SK-N-SH (cell line): ENCODE results near the gene LSMEM2. TPM values are rescaled to one million over a fixed set of nuclear protein-coding genes. Genes with fewer than 3 reads are reported as not detected.

Source experiments
- CTCF ChIA-PET: fragments of 300-600, 350-600 bp; formaldehyde crosslinking; extraction: SDS; loops from one replicate; lab custom pipeline; 2021; lab: Yijun Ruan, JAX
- POLR2A ChIA-PET: fragments of 350-600 bp; sonication (Branson Sonifier 250); formaldehyde crosslinking; extraction: SDS; loops from one replicate; lab custom pipeline; 2020; ENCODE audit warnings: antibody characterized with exemption, inconsistent platforms; lab: Yijun Ruan, JAX
- DNase-seq: peaks from one replicate; pipeline ENCODE4 v3.0.0; 2012
- H2AFZ ChIP-seq: fragments of 200-600 bp; sonication (generic); 2 replicates; pipeline ENCODE4 v1.8.1; 2016; ENCODE audit warnings: antibody characterized with exemption, mild to moderate bottlenecking, low read depth
- H3F3A ChIP-seq: fragments of 200-600 bp; sonication (generic); replicated peaks from 2 replicates; pipeline ENCODE3; 2016; ENCODE audit warnings: antibody characterized with exemption, mild to moderate bottlenecking; ENCODE audit not compliant: insufficient read depth
- H3K27ac ChIP-seq, 2 experiments: fragments of 200-500 bp in 1 of 2; fragments of 200-600 bp in 1 of 2; sonication (Bioruptor generic) in 1 of 2; sonication (generic), shearing (Covaris generic) in 1 of 2; 2 replicates each; pipeline versions ENCODE4 v1.5.1 to v1.6.1; 2014 to 2016; ENCODE audit warnings: low read depth in 2 of 2, inconsistent platforms in 1 of 2, low read length in 1 of 2, mild to moderate bottlenecking in 1 of 2, mixed read lengths in 1 of 2
- H3K27me3 ChIP-seq: fragments of 200-600 bp; sonication (generic), shearing (Covaris generic); 2 replicates; pipeline ENCODE4 v1.6.1; 2016; ENCODE audit warnings: mixed run types; ENCODE audit not compliant: insufficient read depth
- H3K36me3 ChIP-seq, 2 experiments: fragments of 200-500 bp in 1 of 2; fragments of 200-600 bp in 1 of 2; sonication (Bioruptor generic) in 1 of 2; sonication (generic) in 1 of 2; replicated peaks in 1 of 2; 2 replicates each; pipeline versions ENCODE3 to v1.5.1; 2014 to 2016; ENCODE audit warnings: low read length in 1 of 2, mild to moderate bottlenecking in 1 of 2; ENCODE audit not compliant: insufficient read depth in 2 of 2, control insufficient read depth in 1 of 2
- H3K4me1 ChIP-seq, 2 experiments: fragments of 200-500 bp in 1 of 2; fragments of 200-600 bp in 1 of 2; sonication (Bioruptor generic) in 1 of 2; sonication (generic), shearing (Covaris generic) in 1 of 2; 2 replicates each; pipeline versions ENCODE4 v1.5.1 to v1.6.1; 2014 to 2016; ENCODE audit warnings: low read depth in 1 of 2, low read length in 1 of 2, mixed run types in 1 of 2; ENCODE audit not compliant: insufficient read depth in 2 of 2, control insufficient read depth in 1 of 2
- H3K4me2 ChIP-seq: fragments of 200-600 bp; sonication (generic), shearing (Covaris generic); 2 replicates; pipeline ENCODE4 v1.6.1; 2017; ENCODE audit warnings: mixed run types
- H3K4me3 ChIP-seq, 2 experiments: fragments of 200-500 bp in 1 of 2; fragments of 200-600 bp in 1 of 2; sonication (Bioruptor generic) in 1 of 2; sonication (generic), shearing (Covaris generic) in 1 of 2; 2 replicates each; pipeline versions ENCODE4 v1.5.1 to v1.8.1; 2014 to 2016; ENCODE audit warnings: low read depth in 2 of 2, inconsistent platforms in 1 of 2, low read length in 1 of 2, mild to moderate bottlenecking in 1 of 2, mixed read lengths in 1 of 2, moderate library complexity in 1 of 2
- H3K79me2 ChIP-seq: fragments of 200-600 bp; sonication (generic); 2 replicates; pipeline ENCODE4 v1.8.1; 2017; ENCODE audit warnings: mild to moderate bottlenecking; ENCODE audit not compliant: insufficient read depth
- H3K9ac ChIP-seq: fragments of 200-600 bp; sonication (generic); 2 replicates; pipeline ENCODE4 v1.6.1; 2017; ENCODE audit warnings: mixed run types
- H3K9me2 ChIP-seq: fragments of 200-600 bp; sonication (generic); 2 replicates; pipeline ENCODE4 v1.6.1; 2017; ENCODE audit warnings: mixed run types
- H3K9me3 ChIP-seq: fragments of 200-600 bp; sonication (generic); 2 replicates; pipeline ENCODE4 v1.6.1; 2017; ENCODE audit warnings: mixed run types, mild to moderate bottlenecking, moderate library complexity
- H4K20me1 ChIP-seq: fragments of 200-600 bp; sonication (generic); 2 replicates; pipeline ENCODE4 v1.6.1; 2017; ENCODE audit warnings: mild to moderate bottlenecking, mixed run types; ENCODE audit not compliant: insufficient read depth
- ELF1 ChIP-seq: IDR thresholded peaks from 2 replicates; pipeline ENCODE4 v1.4.0; 2012
- FOXJ3 ChIP-seq: sonication (generic); formaldehyde crosslinking; IDR thresholded peaks from 2 replicates; pipeline ENCODE4 v1.5.1; 2020; ENCODE audit warnings: mild to moderate bottlenecking, missing genetic modification reagents
- MXI1 ChIP-seq: IDR thresholded peaks from 2 replicates; pipeline ENCODE4 v1.6.1; 2012; ENCODE audit warnings: mild to moderate bottlenecking, low read depth, low read length, improper control_type of control experiment
- WGBS: methylation state at CpG from one replicate; pipeline ENCODE4 v1.1.6; 2017; ENCODE audit warnings: low lambda C conversion rate; 5-methylcytosine and 5-hydroxymethylcytosine counted together
- polyA plus RNA-seq, 3 experiments: library from polyadenylated mRNA; depleted of rRNA; stranded (reverse); fragments of >200 nt; gene quantifications; 2 replicates each; pipeline ENCODE4 v1.2.3, GENCODE V29; 2012
- TF ChIP-seq, protein P1 (sequence below): IDR thresholded peaks from 2 replicates; pipeline ENCODE4 v1.4.0; 2012; ENCODE audit warnings: low read depth, borderline replicate concordance
- TF ChIP-seq, protein P2 (sequence below): IDR thresholded peaks from 2 replicates; pipeline ENCODE4; 2012
- TF ChIP-seq, protein P3 (sequence below): IDR thresholded peaks from 2 replicates; pipeline ENCODE4 v1.4.0; 2012; ENCODE audit warnings: low read depth, borderline replicate concordance
- TF ChIP-seq, protein P4 (sequence below): fragments of 150-350 bp; IDR thresholded peaks from 2 replicates; pipeline ENCODE4 v1.6.1; 2016; ENCODE audit warnings: mild to moderate bottlenecking, low read depth, low read length
- TF ChIP-seq, protein P5 (sequence below): fragments of 200-600 bp; sonication (generic); IDR thresholded peaks from 2 replicates; pipeline ENCODE4 v1.6.1; 2017; ENCODE audit warnings: antibody characterized with exemption, mild to moderate bottlenecking, moderate library complexity

LSMEM2 gene
- polyA plus RNA-seq, 1 of the 3 experiments (the other 2 are of a cell fraction): 0.03 TPM

DNA sequence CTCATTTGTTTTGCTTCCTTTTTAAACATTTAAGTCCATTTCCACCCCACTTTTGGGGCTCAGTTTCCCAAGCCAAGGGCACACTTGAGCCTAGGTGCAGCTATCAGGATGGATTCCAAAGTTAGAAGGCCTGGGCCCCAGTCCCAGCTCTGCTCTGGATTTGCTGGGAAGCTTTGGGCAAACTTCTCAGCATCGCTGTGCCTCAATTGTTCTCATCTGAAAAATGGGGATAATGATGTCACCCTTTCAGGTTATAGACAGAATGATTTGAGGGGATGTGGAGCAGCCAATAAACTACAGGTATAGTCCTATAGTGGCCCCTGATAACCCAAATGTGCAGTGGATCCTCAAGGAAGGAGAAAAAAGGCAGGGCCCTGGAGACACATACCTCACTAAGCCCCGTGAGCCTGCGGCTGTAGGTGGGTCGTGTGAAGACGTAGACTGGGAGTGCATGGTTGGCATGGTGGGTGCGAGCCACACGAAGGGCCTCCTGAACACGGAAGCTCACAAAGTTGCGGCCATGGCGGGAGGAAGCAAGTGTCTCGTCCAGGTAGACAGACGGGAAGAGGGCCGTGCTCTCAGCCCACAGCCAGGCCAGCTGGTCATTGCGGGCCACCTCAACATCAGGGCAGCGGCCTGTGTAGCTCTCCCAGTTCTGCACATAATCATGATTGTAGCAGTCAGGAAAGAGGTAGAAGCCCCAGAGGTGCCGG is 40.5 kb downstream of the LSMEM2 start (continued):
- TF ChIP-seq, protein P1, sequence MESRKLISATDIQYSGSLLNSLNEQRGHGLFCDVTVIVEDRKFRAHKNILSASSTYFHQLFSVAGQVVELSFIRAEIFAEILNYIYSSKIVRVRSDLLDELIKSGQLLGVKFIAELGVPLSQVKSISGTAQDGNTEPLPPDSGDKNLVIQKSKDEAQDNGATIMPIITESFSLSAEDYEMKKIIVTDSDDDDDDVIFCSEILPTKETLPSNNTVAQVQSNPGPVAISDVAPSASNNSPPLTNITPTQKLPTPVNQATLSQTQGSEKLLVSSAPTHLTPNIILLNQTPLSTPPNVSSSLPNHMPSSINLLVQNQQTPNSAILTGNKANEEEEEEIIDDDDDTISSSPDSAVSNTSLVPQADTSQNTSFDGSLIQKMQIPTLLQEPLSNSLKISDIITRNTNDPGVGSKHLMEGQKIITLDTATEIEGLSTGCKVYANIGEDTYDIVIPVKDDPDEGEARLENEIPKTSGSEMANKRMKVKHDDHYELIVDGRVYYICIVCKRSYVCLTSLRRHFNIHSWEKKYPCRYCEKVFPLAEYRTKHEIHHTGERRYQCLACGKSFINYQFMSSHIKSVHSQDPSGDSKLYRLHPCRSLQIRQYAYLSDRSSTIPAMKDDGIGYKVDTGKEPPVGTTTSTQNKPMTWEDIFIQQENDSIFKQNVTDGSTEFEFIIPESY: no peak
- TF ChIP-seq, protein P2, sequence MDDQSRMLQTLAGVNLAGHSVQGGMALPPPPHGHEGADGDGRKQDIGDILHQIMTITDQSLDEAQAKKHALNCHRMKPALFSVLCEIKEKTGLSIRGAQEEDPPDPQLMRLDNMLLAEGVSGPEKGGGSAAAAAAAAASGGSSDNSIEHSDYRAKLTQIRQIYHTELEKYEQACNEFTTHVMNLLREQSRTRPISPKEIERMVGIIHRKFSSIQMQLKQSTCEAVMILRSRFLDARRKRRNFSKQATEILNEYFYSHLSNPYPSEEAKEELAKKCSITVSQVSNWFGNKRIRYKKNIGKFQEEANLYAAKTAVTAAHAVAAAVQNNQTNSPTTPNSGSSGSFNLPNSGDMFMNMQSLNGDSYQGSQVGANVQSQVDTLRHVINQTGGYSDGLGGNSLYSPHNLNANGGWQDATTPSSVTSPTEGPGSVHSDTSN: no peak
- TF ChIP-seq FOXJ3 (CRISPR knock-in tag) (no peak), MXI1 (no peak)
- TF ChIP-seq, protein P3, sequence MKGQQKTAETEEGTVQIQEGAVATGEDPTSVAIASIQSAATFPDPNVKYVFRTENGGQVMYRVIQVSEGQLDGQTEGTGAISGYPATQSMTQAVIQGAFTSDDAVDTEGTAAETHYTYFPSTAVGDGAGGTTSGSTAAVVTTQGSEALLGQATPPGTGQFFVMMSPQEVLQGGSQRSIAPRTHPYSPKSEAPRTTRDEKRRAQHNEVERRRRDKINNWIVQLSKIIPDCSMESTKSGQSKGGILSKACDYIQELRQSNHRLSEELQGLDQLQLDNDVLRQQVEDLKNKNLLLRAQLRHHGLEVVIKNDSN: no peak

DNA sequence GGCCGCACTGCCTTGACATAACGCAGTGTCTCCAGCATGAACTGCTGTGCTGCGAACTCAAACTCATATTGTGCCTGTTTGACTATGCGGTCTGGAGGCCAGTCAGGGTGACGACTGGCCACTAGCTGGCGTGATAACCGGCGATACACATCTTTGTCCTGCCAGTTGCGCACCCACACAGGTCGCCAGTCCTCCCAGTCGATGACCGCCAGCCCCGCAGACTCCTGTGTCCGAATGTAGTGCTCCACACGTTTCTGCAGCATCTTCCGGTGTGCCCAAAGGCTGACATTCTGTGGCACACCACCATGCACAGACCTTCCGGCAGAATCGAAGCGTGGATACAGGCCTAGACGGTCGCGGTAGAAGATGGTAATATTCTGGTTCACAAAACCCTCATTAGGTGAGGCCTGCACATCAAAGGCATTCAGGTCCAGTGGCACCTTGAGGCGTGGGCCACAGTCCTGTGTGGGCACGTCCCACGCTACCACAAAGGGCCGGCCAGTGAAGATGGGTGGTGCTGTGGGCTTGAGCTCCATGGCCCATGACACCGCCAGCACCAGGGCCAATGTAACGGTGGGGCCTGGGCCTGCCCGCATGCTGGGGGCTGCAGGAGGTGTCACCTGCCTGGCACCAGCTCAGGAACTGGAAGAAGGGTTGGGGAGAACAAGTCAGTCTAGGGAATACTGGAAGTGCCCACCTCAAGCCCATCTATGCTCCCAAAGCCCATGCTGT is 41.2 kb downstream of the LSMEM2 start:
- Histone ChIP-seq H3F3A (peaks cover 12% of the 10 kb centered on the region), H3K9me2 (no peaks in the 10 kb centered on the region), H3K4me1 (peaks cover 0 to 40% of the 10 kb centered on the region in 2 experiments; a peak in 2 of 4 replicates), H3K27ac (peak overlapping the region; percentile 92 to 94), H3K36me3 (peaks cover 15 to 37% of the 10 kb centered on the region in 2 experiments), H3K27me3 (no peaks in the 10 kb centered on the region), H3K79me2 (peaks cover 39% of the 10 kb centered on the region), H4K20me1 (no peaks in the 10 kb centered on the region), H3K4me2 (peak overlapping the region; percentile 80), H3K4me3 (peak overlapping the region; percentile 92 to 94), H3K9me3 (no peaks in the 10 kb centered on the region), H3K9ac (peak overlapping the region; percentile 93), H2AFZ (no peak overlapping the region)
- ChIA-PET POLR2A (interaction anchor here (0.6 to 1.8 kb wide), 2 partner anchors 14 to 17 kb away, joined by 3 to 5 read pairs; no protein-coding TSS in a partner anchor), CTCF (interaction anchor here (0.7 to 6.0 kb wide), 8 partner anchors 8 to 223 kb away, joined by 3 to 60 read pairs (median 6); partner anchors contain the start of genes HYAL1, HYAL3, IFRD2 and NAA80)
- WGBS: 74% methylated on average over 22 of the region's 29 CpGs
- DNase-seq: no peak
- no peak for TF ChIP-seq ELF1
- TF ChIP-seq, protein P4, sequence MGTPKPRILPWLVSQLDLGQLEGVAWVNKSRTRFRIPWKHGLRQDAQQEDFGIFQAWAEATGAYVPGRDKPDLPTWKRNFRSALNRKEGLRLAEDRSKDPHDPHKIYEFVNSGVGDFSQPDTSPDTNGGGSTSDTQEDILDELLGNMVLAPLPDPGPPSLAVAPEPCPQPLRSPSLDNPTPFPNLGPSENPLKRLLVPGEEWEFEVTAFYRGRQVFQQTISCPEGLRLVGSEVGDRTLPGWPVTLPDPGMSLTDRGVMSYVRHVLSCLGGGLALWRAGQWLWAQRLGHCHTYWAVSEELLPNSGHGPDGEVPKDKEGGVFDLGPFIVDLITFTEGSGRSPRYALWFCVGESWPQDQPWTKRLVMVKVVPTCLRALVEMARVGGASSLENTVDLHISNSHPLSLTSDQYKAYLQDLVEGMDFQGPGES: no peak
- TF ChIP-seq, protein P5, sequence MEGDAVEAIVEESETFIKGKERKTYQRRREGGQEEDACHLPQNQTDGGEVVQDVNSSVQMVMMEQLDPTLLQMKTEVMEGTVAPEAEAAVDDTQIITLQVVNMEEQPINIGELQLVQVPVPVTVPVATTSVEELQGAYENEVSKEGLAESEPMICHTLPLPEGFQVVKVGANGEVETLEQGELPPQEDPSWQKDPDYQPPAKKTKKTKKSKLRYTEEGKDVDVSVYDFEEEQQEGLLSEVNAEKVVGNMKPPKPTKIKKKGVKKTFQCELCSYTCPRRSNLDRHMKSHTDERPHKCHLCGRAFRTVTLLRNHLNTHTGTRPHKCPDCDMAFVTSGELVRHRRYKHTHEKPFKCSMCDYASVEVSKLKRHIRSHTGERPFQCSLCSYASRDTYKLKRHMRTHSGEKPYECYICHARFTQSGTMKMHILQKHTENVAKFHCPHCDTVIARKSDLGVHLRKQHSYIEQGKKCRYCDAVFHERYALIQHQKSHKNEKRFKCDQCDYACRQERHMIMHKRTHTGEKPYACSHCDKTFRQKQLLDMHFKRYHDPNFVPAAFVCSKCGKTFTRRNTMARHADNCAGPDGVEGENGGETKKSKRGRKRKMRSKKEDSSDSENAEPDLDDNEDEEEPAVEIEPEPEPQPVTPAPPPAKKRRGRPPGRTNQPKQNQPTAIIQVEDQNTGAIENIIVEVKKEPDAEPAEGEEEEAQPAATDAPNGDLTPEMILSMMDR: peak; percentile 16; the same call in 1 of the 2 replicates
